RCC 7860 (cell line): ENCODE data around the gene SASH1.

Experiments
- DNase-seq: peaks from one replicate; pipeline ENCODE4 v3.0.0-alpha.2; 2015; ENCODE audit warnings: low spot score
- FAIRE-seq: peaks from 2 replicates; lab custom pipeline; 2012; peaks lifted over from hg19 to GRCh38; lab: Jason Lieb, UNC

SASH1 gene

DNA sequence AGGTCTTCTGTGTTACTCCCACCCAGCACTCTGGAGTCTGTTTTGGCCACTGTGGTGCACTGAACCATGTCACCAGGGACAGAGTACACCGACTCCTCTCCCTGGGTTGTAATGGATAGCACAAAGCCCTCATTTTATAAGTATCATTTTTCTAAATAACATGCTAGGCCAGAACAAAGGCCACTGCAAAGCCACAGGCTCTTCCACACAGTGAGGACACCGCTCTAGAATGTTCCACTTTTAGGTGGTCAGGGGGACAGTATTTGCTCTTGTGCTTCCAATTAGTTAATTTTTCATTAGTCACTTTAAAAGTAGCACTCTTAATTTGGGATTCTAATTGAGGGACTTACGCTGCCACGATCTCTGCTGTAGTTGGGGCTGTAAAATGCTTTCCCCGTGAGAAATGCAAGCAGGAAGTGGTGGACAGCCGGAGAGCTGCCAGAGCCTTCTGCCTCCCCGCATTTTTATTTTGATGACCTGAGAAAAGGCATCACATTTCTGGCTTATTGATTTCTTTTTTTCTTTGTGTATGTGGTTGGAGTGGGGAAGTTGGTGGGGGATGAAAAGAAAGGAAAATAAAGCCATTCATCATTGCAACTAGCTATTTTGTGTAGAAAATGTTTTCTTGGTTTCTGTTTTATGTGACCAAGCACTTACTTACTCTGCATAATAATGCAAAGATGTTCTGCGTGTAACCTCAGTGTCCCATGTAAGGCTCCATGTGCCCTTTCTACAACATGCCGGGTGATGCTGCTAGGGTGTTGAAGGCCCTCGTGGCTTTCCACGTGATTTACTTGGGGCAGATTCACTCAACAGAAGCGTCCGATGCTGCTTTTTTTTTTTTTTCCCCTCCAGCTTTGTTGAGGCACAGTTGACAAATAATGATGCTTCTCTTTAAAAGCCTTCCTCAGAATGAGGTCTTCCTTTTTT, 195.9 kb downstream of the SASH1 start:
- no peak for FAIRE-seq
- DNase-seq = no peak

DNA sequence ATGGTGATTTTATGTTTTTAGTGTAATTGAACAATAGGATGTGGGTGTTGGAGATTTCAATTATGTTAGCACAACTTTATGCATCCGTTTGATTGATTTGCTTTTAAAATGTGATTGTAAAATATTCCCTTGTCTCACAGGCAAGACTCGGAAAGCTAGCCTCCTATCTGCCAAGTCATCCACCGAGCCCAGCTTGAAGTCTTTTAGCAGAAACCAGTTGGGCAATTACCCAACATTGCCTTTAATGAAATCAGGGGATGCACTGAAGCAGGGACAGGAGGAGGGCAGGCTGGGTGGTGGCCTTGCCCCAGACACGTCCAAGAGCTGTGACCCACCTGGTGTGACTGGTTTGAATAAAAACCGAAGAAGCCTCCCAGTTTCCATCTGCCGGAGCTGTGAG, 200.9 kb downstream of the SASH1 start:
- no peak for DNase-seq
- FAIRE-seq = no peak

DNA sequence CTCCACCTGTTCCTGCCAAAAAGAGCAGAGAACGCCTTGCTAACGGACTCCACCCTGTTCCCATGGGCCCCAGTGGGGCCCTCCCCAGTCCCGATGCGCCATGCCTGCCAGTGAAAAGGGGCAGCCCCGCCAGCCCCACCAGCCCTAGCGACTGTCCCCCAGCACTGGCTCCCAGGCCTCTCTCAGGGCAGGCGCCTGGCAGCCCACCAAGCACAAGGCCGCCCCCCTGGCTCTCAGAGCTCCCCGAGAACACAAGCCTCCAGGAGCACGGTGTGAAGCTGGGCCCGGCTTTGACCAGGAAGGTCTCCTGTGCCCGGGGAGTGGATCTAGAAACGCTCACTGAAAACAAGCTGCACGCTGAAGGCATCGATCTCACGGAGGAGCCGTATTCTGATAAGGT, 201.8 kb downstream of the SASH1 start:
- DNase-seq (no peak), FAIRE-seq (no peak)

DNA sequence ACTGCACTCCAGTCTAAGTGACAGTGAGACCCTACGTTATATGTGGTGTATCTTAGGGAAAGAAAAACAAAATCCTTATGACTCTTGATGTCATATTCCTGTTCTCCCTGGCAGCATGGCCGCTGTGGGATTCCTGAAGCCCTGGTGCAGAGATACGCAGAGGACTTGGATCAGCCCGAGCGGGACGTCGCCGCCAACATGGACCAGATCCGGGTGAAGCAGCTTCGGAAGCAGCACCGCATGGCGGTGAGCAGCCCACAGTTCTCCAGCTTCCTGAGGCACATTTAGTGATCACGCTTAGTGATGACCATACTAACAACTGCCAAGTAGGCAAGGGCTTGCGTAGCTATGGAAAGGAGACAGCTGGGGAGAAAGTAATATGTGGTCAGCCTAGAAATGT, 203.3 kb downstream of the SASH1 start:
- FAIRE-seq (no peak), DNase-seq (no peak)

DNA sequence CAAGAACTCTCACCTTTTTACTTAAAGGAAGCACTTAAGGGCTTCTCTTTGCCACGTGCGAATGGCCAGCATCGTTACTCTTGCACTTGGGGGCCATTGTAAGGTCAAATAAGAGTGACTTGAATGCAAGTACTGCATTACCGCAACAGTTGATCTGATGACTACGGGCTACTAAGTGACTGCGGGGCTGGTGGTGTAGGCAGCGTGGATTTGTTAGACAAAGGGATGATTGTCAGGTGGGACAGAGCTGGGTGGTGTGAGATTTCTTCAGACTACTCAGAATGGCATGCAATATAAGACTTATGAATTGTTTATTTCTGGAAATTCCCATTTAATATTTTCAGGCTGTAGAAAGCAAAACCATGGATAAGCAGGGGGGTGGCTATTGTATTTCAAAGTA, 204.5 kb downstream of the SASH1 start:
- FAIRE-seq = no peak
- DNase-seq = no peak

DNA sequence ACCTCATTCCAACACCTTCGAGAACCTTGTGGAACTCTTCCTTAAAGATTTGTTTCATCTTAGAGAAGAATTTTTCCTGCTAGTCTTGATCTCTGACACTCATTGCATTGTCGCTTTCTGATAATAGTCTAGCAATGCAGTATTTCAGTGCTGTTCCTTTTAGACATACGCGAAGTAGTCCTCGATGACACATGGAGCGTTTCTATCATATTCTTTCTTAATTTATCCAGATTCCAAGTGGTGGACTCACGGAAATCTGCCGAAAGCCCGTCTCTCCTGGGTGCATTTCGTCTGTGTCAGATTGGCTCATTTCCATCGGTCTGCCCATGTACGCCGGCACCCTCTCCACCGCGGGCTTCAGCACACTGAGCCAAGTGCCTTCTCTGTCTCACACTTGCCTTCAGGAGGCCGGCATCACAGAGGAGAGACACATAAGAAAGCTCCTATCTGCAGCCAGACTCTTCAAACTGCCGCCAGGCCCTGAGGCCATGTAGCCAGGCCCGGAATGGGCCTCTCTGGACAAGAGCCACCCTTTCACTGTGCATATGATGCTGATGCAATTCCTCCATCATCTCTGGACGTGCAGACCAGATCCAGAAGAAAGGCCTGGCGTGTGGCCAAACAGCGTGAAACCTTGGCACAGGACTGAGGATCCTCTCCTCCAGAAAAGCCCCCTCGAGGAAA, 205.6 kb downstream of the SASH1 start:
- FAIRE-seq (no peak), DNase-seq (no peak)

DNA sequence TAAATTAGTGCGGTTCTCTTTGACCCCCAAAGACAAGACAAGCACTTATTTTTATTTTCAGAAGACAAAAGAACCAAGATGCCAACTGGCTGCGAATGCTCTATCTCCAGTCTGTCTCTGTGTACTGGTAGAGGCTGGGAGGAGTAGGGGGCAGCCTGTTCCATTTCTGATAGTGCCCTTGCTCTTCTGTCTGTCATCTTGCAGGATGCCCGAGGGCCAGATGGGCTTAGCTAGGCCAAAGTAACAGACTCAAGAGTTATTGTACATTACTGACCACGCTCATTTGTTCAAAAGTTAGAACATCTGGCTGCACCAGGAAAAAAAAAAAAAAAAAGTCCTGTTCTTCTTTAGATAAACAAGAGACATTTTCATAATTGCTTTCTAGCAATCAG, 206.1 kb downstream of the SASH1 start:
- FAIRE-seq = no peak
- no peak for DNase-seq

DNA sequence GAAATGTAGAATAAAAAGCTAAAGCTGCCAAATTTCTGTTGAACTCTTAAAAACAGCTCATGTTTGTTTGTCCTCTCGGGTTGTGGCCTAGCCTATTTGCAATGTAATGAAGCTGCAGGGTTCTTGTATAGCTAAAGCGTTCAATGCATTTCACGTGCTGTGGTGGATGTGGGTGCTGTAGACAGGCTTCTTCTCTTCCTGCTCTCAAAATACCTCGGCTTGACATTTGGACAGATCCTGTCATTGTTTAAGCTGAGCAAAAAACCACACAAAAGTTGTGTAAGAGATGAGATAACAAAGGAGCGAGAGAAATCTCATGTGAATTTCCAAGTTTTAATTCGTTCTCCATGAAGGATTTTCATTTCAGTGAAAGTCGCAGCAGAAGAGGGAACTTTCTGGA, 207.9 kb downstream of the SASH1 start:
- DNase-seq (no peak), FAIRE-seq (no peak)

DNA sequence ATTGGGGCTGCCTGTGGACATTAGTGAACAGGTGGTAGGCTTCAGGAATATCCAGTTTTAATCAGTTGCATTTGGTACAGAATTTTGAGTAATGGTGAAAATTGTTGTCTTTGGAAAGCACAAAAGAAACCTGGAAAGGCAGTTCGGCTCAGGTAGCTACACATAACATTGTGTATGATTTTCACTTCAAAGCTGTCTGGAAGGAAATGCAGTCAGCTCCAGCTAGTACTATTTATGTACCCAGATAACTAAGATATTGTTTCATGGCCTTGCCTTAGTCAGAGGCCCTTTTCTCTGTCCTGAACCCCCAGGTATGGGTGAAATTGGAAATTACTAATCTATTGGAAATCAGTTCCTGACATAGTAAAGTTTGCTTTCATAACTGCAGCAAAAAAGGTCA, 208.6 kb downstream of the SASH1 start:
- no peak for DNase-seq
- no peak for FAIRE-seq

DNA sequence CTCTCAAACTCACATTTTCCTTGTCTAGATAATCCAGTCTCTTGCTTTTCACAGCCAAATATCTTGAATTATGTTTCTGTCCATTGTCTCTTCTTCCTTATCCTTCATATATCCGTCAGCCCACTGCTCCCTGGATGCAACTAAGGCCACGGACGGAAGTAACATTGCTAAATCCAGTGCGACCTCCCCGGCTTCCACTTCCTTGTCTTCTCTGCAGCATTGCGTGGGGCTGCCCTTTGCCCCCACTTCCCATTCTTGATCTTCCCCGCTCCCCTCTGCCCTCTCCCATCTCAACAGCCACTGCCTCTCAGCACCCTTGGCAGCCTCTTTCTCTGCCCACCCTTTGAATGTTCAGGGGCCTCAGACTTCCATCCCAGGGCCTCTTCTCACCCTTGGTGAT, 213.8 kb downstream of the SASH1 start:
- DNase-seq (no peak), FAIRE-seq (no peak)

DNA sequence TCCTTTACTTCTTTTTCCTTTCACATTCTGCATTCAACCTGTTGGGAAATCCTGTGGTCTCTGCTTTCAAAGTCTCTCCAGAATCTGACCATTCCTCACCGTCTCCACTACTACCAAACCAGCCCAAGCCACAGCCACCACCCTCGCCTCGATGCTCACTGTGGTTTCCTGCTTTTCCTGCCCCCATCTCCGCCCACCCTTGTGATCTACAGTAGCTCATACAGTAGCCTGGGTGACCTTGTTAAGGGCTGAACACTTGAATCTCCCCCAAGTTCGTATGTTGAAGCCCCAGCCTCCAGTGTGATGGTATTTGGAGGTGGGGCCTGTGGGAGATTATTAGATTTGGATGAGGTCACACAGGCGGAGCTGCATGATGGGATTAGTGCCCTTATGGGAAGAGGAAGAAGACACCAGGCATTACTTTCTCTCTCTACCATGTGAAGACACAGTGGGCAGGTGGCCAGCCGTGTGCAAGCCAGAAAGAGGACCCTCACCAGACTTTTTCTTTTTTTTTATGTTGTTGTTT, 215.2 kb downstream of the SASH1 start:
- DNase-seq (no peak), FAIRE-seq (no peak)

DNA sequence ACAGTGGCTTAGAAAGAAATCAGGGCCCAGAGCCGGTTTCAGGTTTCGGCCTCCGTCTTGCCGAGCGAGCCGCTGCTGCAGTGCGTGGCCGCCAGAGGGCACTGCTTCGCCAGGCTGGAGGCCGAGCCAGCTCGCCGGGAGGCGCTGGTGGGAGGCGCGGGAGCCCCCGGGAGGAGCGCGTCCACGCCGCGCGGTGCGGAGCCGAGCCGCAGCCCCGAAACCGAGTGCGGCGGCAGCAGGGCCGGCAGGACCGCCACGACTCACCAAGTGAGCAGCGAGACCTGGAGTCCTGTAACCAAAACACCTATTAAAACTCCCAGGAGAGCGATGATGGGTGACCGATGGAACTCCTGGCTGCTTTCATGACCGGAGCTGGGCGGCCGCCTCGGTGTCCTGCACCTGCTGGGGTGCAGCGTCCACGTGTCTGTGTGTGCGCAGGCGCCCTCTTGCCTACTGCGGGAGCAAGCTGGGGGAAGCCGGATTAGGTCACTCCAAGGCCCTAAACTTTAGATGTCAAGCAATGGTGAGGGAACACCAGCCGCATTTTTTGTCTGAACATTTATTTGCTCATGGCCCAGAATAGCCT, 217.3 kb downstream of the SASH1 start:
- DNase-seq (no peak), FAIRE-seq (no peak)

DNA sequence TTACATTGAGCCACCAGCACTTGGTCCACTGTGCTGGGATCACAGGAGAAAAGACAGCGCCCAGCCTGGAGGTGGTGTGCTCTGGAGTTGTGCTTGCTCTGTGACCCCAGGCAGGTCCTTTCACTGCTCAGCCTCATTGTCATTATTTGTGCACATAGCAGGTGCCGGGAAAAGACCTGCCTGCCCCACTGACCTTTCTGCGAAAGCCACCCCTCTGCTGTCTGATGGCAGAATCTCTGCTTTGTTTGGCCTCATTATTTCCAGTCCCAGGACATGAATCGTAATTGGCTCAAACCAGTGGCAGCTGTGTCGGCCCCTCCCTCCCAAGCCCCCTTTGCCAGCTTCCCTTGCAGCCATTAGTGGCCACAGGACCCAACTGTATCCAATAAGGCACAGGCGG, 219.0 kb downstream of the SASH1 start:
- FAIRE-seq = no peak
- no peak for DNase-seq

DNA sequence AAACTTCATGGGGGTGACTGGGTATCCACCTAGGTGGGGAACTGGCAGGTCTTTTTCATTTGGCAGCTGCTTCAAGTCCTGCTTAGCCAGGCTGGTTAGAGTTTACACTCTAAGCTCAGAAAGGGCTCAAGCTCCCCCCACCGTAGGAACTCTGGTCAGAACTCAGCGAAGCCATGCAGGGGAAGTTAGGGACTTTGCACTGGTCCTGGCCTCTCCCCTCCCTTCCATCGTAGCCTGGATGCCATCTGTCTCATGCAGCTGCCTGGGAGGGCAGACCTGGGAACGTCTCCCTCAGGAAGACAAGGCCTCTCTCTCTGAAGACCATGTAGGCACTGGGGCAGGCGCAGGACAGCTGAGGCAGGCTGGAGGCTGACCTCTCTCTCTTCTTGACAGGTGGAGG, 220.4 kb downstream of the SASH1 start:
- no peak for DNase-seq

DNA sequence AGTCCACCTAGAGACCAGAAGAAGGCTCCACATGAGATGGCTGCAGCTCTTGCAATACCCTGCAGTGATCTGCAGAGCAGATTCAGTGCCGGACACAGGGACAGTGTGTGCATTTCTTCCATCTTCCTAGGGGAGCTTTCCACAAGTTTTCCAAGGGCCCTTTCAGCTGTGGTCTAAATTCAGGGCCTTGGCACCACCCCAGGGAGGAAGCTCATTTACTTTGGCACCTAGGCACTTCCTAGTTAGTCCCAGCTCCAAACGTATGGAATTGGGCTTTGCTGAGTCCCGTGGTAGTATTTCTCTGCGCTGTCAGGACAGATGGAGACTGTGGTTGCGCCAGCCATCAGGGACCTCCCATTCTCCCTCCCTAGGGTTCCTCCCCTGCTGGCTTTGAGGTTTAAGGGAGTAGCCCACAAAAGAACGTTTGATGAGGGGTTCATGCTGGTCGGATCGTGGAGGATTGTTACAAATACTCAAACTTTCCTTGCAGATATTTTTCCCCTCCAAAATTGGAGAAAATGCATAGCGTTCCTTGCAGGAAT, 221.9 kb downstream of the SASH1 start:
- FAIRE-seq = no peak
- no peak for DNase-seq

More for the DNA sequence above, 220.4 kb downstream of the SASH1 start:
- FAIRE-seq = no peak

DNA sequence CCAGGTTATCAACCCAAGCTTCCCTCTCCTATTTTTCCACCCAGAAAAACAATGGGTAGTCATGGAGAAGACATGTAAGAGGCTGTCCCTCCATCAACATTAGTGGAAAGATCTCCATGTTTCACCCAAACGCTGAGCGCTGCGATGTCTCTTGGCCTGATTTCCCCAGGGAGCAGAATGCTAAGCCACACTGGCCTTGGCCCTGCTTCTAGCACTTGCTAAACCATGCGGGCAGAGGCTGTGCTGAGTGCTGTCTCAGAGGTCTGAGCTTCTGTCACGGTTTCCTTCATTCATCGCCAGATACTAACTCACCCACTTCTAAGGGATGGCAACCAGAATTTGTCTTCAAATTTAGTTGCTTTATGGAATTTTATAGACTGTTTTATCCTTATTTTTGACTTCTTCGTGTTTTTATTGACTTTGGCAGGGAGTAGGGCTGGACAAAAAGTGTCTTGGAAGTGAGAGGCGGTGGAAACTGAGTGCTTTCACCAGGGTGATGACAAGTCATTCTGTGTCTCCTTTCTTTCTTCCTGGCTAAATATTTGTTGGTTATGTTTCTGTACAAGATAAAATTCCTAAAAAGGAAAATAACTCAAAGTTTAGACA, 222.8 kb downstream of the SASH1 start:
- DNase-seq = no peak

DNA sequence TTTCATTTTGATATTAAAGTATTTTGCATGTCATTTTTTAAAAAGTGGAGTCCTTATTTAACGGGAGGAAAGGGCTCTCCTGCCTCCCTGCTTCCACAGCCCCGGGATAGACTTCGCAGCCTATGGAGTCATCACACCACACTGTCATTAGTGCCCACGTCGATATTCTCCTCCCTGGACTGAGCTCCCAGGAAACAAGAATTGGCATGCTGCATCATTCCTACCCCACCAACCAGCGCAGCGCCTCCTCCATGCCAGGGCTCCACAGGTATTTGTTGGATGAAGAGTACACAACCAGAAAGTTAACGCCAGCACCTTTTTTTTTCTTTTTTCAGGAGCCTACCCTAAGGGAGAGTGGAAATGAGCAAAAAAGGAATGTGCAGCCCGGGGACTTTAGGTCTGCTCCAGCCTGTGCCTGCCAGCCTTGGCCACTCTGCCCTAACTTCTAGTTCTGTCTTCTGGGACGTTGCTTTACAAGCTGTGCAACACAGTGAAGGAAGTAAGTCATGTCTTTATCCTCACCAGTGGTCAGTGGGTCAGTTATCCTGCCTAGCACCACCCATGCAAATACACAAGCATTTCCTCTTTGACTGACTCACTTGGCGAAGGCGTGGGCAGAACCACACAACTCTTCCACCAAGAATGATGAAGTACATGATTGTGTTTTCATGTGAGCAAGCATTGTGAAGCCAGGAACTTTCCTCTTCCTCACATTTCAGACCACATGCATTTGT, 223.5 kb downstream of the SASH1 start:
- FAIRE-seq (peak; percentile 80), DNase-seq (peak; percentile 76)

More for the DNA sequence above, 222.8 kb downstream of the SASH1 start:
- FAIRE-seq = no peak

DNA sequence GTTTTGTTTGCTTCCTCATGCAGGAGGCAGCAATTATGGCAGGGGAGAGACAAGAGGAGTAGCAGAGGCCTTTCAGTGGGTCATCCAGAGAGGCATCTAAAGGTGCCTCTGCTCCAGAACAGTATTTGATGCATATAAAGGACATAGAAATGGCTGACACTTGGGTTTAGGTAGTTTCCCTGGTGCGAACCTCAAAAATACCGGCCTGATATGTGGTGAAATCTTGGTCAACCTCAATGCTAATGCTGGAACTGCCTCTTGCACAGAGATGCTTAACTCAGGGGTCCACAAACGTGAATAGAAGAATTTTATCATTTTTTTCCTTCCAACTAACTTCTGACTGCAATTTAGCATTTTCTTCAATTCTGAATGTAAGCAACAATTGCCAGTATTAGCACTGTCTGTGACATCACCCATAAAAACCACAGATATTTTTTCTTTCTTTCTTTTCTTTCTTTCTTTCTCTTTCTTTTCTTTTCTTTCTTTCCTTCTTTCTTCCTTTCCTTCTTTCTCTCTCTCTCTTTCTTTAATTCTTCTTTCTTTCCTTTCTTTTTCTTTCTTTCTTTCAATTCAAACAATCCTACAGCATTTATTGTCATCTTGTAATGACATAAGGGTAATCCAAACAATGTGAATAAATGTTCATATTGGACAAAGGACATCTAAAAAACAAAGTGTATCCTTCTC, 224.2 kb downstream of the SASH1 start:
- DNase-seq (no peak), FAIRE-seq (no peak)

DNA sequence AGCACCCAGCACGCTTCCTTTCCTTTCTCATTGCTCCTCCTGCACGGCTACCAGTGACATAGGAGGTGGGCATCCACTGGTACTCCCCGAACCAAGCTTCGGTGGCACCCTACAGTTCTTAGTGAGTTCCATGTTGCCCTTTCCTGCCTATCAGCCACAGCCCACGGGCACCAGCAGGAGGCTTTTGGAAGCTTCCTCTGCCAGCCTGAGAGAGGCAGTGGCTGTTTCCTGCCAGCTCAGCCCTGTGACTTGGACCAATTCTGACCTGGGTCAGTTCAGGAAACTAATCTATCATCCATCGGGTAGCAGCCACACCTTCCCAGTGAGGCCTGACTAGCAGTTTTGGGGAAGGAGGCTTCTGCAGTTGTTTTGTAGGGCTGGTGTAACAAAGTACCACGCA, 227.8 kb downstream of the SASH1 start:
- FAIRE-seq (no peak), DNase-seq (no peak)
